HEK293T (cell line): ENCODE data around the gene IRF8.

Experiments
- CTCF ChIA-PET: fragments of 350-600 bp; formaldehyde crosslinking; extraction: SDS; loops from one replicate; lab custom pipeline; 2021; ENCODE audit warnings: antibody characterized with exemption, inconsistent platforms; lab: Yijun Ruan, JAX
- POLR2A ChIA-PET: fragments of 350-600 bp; formaldehyde crosslinking; extraction: SDS; loops from one replicate; lab custom pipeline; 2020; ENCODE audit warnings: antibody characterized with exemption, inconsistent platforms; lab: Yijun Ruan, JAX
- DNase-seq: peaks from one replicate; pipeline ENCODE4 v3.0.0; 2012; ENCODE audit warnings: mixed read lengths; ENCODE audit errors: extremely low spot score
- ARNT ChIP-seq: fragments of 450-650 bp; IDR thresholded peaks from 2 replicates; pipeline ENCODE4 v1.6.1; 2017; ENCODE audit warnings: mild to moderate bottlenecking
- BHLHE40 ChIP-seq: fragments of 450-650 bp; IDR thresholded peaks from 2 replicates; pipeline ENCODE4 v1.6.1; 2016; ENCODE audit warnings: mild to moderate bottlenecking, moderate library complexity, borderline replicate concordance
- CTBP1 ChIP-seq: fragments of 450-650 bp; IDR thresholded peaks from 2 replicates; pipeline ENCODE4 v1.6.1; 2016; ENCODE audit warnings: borderline replicate concordance
- ELF4 ChIP-seq: fragments of 450-650 bp; IDR thresholded peaks from 2 replicates; pipeline ENCODE4 v1.6.1; 2017; ENCODE audit warnings: antibody characterized with exemption
- FOXA1 ChIP-seq: fragments of 450-650 bp; IDR thresholded peaks from 2 replicates; pipeline ENCODE4 v1.6.1; 2016; ENCODE audit warnings: mild to moderate bottlenecking
- FOXK2 ChIP-seq: fragments of 450-650 bp; IDR thresholded peaks from 2 replicates; pipeline ENCODE4 v1.6.1; 2016; ENCODE audit warnings: mild to moderate bottlenecking
- FOXM1 ChIP-seq: fragments of 450-650 bp; IDR thresholded peaks from 2 replicates; pipeline ENCODE4 v1.6.1; 2017; ENCODE audit warnings: mild to moderate bottlenecking, borderline replicate concordance
- HDGF ChIP-seq: fragments of 450-650 bp; IDR thresholded peaks from 2 replicates; pipeline ENCODE4 v1.6.1; 2017; ENCODE audit warnings: antibody characterized with exemption, borderline replicate concordance
- L3MBTL2 ChIP-seq: fragments of 450-650 bp; conservative IDR thresholded peaks from 2 replicates; pipeline ENCODE4 v1.6.1; 2016; ENCODE audit warnings: mild to moderate bottlenecking
- LEF1 ChIP-seq: fragments of 450-650 bp; IDR thresholded peaks from 2 replicates; pipeline ENCODE4 v1.6.1; 2017; ENCODE audit warnings: mild to moderate bottlenecking, borderline replicate concordance
- NFRKB ChIP-seq: fragments of 450-650 bp; IDR thresholded peaks from 2 replicates; pipeline ENCODE4 v1.6.1; 2016; ENCODE audit warnings: mild to moderate bottlenecking, moderate library complexity
- PKNOX1 ChIP-seq: fragments of 450-650 bp; IDR thresholded peaks from 2 replicates; pipeline ENCODE4 v1.6.1; 2016
- SP1 ChIP-seq: fragments of 450-650 bp; IDR thresholded peaks from 2 replicates; pipeline ENCODE4 v1.6.1; 2017
- SUZ12 ChIP-seq: fragments of 450-650 bp; IDR thresholded peaks from 2 replicates; pipeline ENCODE4 v1.6.1; 2016; ENCODE audit warnings: mild to moderate bottlenecking
- TARDBP ChIP-seq: fragments of 450-650 bp; IDR thresholded peaks from 2 replicates; pipeline ENCODE4 v1.6.1; 2016
- ZNF384 ChIP-seq: fragments of 450-650 bp; IDR thresholded peaks from 2 replicates; pipeline ENCODE4 v1.6.1; 2016

The IRF8 gene

GRCh38 chr16:85899444-85899843, 482 bp downstream of the IRF8 start:
- TF ChIP-seq BHLHE40: no peak
- no peak for TF ChIP-seq LEF1
- TF ChIP-seq ARNT: no peak
- no peak for TF ChIP-seq FOXK2
- TF ChIP-seq NFRKB: no peak
- no peak for TF ChIP-seq SP1
- no peak for TF ChIP-seq L3MBTL2
- TF ChIP-seq FOXM1: no peak
- TF ChIP-seq ZNF384: no peak
- TF ChIP-seq SUZ12: no peak
- no peak for TF ChIP-seq HDGF
- no peak for DNase-seq
- CTCF ChIA-PET: no interaction called here
- POLR2A ChIA-PET: interaction anchor here (0.6 to 2.0 kb wide), 4 partner anchors 10 to 88 kb away, joined by 3 to 8 read pairs (median 3); no protein-coding TSS in a partner anchor

DNA sequence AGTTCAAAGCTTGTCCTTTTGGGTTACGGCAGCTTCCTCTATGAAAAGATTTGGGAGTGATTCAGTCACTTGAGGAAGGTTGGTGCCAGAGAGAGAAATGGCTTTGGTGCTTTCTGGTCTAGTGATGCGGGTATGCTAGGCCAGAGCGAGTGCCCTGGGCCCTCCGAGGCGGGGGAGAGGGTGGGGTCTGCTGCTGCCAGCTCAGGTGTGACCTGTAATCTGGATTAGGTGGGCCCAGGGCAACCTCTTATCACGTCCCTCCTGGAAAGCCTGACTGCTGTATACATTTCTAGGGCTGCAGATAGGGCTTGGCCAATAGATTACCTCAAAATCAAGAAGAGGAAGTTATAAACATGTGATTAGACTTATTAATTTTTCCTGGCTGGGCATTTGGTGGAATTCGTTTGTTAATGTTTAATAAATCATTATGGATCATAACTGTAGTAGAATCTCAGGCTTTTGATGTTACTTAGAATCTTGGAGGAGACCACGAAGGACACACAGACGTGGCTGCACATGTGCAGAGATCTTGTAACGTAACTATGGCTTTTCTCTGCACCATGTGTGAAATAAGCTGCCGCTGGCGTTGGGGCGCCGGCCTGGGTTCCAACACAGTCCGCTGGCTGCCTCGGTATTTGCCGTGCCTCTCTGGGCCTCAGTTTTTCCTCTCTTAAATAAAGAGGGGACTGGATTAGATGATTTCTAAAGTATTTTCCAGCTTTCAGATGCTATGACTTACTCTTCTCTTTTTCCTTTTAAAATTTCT, 1.2 kb downstream of the IRF8 start:
- TF ChIP-seq ZNF384 (no peak), LEF1 (no peak), SP1 (no peak), FOXK2 (no peak)
- POLR2A ChIA-PET: interaction anchor here (1.2 to 2.0 kb wide), 2 partner anchors 13 to 87 kb away, joined by 3 to 8 read pairs; no protein-coding TSS in a partner anchor
- no peak for DNase-seq
- CTCF ChIA-PET: interaction anchor here (0.6 kb wide), 1 partner anchor 393 kb away, joined by 3 read pairs; no protein-coding TSS in a partner anchor

DNA sequence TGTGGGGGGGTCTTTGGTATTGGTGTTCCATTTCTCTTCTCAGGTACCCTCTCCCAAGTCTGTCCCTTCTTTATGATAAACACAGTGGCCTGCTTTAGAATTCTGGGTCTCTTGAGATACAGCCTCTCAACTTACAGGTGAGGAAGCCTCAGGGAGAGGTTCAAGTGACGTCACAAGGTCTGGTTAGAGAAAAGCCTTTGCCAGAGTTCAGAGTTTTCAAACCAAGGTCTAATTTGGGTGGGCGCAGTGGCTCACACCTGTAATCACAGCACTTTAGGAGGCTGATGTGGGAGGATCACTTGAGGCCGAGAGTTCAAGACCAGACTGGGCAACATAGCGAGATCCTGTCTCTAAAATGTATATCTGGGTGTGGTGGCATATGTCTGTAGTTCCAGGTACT, 2.1 kb downstream of the IRF8 start:
- DNase-seq: no peak
- POLR2A ChIA-PET: no interaction called here
- CTCF ChIA-PET: no interaction called here
- no peak for TF ChIP-seq PKNOX1
- TF ChIP-seq HDGF: no peak
- TF ChIP-seq ZNF384: no peak
- no peak for TF ChIP-seq BHLHE40
- no peak for TF ChIP-seq FOXM1
- TF ChIP-seq FOXK2: no peak
- TF ChIP-seq CTBP1: no peak
- no peak for TF ChIP-seq ELF4
- TF ChIP-seq LEF1: no peak
- no peak for TF ChIP-seq FOXA1
- TF ChIP-seq ARNT: no peak
- TF ChIP-seq L3MBTL2: no peak
- TF ChIP-seq SP1: no peak
- no peak for TF ChIP-seq SUZ12

DNA sequence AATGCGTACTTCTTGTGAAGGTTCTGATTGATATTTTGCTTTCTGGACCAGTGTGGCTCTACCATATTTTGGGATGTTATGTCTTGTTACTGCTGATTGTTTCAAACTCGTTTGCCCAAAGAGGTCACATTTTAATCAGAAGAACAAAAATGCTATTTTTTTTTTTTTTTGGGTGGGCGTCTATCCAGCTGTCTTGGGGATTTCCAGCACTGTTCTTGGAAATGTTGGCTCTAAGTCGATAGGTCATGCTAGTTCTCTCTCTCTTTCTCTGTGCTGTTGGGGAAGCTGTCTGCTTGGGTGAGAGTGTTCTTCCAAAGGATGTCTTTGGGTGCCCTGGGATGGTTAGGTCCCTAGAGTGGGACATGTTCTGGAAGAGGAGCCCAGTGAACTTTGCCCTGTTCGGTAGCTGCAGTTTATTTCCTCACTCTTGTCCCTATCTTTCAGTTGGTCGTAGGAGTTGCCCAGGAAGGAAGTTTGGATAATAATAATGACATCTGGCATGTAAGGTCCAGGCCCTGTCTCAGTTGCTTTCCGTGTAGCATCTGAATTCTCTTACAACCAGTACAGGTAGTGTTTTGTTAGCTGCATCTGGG, 2.9 kb downstream of the IRF8 start:
- DNase-seq: no peak
- no peak for TF ChIP-seq SP1
- no peak for TF ChIP-seq FOXK2
- TF ChIP-seq TARDBP: no peak
- TF ChIP-seq LEF1: no peak
- TF ChIP-seq L3MBTL2: no peak
- TF ChIP-seq NFRKB: no peak
- TF ChIP-seq FOXA1: no peak
- TF ChIP-seq ZNF384: no peak
- ChIA-PET POLR2A (no interaction called here), CTCF (no interaction called here)

DNA sequence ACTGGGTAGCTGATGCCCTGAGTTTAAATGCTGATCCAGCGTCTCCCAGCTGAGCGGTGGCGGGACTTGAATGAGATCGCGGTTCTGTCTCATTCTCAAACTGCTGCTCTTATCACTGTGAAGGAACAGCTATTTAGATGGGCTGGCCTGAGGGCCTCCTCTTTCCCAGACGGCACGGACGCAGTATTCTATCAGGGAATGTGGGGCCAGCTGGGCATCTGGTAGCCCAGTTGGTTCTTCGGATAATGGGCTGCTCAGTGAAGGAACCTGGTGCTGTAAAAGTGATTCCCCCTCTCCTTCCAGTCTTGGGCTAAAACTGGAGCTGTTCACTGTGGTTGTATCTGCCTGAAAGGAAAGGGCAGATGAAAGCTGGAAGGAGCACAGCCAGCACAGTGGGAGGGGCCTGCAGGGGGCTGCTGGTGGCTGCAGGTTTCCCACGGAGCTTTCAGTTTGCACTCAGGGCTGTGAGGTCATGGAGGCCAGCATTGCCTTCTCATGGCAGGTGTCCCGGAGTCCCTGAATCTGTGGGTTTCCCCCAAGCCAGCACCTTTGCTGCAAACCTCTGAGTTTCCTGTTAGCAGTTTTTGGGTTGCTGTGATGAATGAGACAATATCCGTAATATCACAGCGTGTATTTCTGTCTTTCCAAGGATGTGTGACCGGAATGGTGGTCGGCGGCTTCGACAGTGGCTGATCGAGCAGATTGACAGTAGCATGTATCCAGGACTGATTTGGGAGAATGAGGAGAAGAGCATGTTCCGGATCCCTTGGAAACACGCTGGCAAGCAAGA, 3.6 kb downstream of the IRF8 start:
- CTCF ChIA-PET: no interaction called here
- TF ChIP-seq BHLHE40 (no peak), LEF1 (no peak), PKNOX1 (no peak), SP1 (no peak), ARNT (no peak), HDGF (no peak), CTBP1 (no peak), L3MBTL2 (no peak)
- DNase-seq: no peak
- POLR2A ChIA-PET: no interaction called here

- TF ChIP-seq FOXA1 (no peak), LEF1 (no peak), PKNOX1 (no peak), BHLHE40 (no peak), ARNT (no peak), CTBP1 (no peak), SP1 (no peak), FOXM1 (no peak)
- CTCF ChIA-PET: no interaction called here
Observed at GRCh38 chr16:85903559-85903958, 4.6 kb downstream of the IRF8 start.

More at GRCh38 chr16:85903559-85903958, 4.6 kb downstream of the IRF8 start:
- POLR2A ChIA-PET: no interaction called here
- DNase-seq: no peak
